DMS79 (cell line): ENCODE results near the gene POMT2.
A peak's percentile ranks its signal among the peaks of the same experiment; 100 is the strongest.
"Not testable (repeated sequence)": the region's sequence is repeated elsewhere in the genome, so short reads cannot be mapped to it uniquely, and the experiment has no call there.

Experiments
- DNase-seq: peaks from one replicate; lab custom pipeline; 2025; lab: John Stamatoyannopoulos, UW

The POMT2 gene

DNA sequence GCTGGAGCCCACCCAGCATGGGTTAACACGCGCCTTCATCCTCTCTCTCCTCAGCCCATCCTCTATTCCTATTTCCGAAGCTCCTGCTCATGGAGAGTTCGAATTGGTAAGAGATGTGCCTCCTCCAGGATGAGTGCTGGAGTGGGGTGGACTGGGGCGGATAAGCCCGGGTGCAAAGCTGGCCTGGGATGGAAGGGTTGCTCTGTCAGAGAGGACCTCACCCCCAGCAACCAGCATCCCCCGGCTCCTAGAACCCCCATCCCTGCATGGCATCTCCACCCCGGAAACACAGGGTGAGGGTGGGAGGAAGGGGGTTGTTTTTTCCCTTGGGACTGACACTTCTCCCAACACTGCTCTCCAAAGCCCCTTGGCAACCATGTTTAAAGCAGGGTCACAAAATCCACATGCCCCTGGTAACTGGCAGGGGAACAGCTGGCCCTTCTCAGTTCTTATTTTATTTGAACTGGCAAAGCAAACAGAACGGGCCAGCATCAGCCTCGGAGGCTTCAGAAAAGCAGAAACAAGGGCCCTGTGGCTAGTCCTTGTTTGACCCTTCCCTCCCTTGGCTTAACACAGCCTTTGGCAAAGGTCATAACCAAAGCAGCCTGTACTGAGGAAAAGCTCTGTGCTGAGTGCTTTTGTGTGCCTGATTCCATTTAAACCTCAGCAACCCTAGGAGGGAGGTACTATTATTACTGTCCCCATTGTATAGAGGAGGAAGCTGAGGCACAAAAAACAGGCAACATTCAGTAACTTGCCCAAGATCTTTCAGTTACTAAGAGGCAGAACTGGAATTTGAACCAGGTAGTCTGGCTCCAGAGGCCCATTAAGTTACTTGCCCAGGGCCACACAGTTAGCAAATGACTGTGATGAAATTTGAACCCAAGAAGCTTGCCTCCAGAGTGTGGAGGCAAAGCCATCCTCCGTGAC, 4.4 kb upstream of the POMT2 start:
- DNase-seq: no peak

DNA sequence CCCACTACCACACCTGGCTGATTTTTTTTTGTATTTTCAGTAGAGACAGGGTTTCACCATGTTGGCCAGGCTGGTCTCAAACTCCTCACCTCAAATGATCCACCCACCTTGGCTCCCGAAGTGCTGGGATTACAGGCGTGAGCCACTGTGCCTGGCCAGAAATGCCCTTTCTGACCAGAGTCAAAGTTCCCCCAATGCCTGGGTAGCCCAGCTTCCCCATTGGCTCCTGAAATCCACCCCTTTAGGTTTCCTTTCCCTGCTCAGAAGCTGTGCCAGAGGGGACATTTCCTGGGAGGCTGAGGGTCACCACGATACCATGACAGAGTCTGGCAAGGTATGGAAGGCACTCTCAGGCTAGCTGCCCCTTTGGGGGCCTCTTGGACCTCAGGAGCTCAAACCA, 3.6 kb upstream of the POMT2 start:
- DNase-seq: no peak

DNA sequence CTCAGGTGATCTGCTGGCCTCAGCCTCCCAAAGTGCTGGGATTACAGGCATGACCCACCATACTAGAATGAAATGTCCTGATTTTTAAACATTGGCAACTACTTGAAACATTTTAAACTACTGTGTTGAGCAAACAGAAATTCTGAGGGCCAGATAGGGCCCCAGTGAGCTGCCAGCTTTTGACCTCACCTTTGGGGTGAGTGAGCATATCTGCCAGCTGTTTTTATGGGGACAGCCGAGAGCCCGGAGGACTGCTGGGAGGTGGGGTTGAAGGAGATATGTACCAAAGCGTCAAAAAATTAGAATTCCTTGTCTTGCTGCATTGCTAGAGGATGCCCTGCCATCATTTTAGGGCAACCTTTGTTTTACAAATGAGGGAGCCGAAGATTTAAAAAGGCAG, 2.9 kb upstream of the POMT2 start:
- no peak for DNase-seq

DNA sequence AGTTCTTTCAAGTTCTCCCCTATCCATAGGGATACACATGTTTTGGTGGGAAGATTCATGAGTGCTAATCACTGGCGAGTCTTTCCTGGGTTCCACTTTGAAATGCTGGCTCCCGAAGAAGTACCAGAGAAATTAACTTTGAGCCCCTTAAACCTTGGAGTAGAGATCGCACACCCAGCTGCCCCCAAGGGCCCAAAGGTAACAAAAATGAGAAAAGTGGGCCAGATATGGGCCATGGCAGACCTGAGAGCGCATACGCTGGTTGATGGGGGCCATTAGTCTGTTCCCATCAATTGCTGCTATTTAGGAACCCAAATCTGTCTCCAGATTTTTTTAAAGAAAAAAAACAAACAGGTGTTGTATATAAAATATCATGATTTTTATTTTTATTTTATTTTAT, 2.3 kb upstream of the POMT2 start:
- DNase-seq: no peak

DNA sequence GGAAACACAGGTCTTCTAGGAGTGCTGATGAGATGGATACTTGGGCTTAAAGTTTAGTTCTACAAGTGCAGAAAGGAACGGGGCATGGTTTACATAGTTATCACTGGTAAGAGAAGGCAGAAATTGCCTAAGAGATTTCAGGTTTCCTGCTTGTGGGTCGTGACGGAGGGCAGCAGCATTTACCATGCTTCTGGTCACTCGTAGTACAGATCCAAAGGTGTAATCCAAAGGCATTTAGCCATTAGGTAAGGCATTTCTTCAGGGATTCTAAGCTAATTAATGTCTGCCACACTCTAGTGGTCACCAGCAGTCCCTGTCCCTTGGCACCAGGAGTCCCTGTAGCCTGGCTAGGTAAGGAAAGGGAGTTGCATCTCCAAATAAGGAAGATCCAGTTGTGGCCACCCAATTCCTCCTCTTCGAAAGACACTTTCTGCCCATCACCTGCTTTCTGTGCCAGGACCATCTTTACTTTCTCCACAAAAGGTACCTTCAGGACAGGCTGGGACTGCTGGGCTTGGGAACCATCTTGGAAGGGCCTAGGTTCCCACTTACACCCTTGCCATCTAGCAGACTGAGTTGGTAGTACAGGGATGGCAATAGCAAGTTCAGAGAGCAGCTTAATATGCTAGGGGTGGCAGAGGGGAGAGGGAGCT, 1.7 kb upstream of the POMT2 start:
- DNase-seq: no peak

DNA sequence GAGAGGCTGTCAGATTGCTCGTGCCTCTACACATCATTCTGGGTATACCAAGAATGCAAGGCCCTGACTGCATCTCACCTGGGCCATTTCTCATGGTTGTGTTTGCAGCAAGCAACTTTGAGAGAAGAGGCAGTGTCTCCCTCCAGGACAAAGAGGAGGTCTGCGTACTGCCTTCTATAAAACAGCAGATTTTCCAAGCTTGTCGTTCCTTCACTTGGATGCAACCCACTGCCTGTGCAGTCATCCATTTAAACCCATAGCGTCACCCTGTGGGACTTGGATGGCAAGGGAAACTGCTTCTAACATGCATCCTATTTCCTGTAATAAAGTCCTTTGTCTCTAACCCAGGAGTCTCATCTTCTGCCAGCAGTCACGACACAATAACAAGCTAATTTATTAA, 1.3 kb downstream of the POMT2 start:
- DNase-seq: peak; percentile 19

DNA sequence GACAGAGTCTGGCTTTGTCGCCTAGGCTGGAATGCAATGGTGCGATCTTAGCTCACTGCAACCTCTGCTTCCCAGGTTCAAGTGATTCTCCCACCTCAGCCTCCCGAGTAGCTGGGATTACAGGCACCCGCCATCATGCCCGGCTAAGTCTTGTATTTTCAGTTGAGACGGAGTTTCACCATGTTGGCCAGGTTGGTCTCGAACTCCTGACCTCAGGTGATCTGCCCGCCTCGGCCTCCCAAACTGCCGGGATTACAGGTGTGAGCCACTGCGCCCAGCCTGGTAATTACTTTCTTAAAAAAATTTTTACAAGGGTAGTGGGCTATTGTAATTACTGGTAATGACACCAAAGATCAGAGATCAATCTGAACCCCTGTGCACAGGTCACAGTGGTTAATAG, 1.9 kb downstream of the POMT2 start:
- DNase-seq: not testable (repeated sequence)

DNA sequence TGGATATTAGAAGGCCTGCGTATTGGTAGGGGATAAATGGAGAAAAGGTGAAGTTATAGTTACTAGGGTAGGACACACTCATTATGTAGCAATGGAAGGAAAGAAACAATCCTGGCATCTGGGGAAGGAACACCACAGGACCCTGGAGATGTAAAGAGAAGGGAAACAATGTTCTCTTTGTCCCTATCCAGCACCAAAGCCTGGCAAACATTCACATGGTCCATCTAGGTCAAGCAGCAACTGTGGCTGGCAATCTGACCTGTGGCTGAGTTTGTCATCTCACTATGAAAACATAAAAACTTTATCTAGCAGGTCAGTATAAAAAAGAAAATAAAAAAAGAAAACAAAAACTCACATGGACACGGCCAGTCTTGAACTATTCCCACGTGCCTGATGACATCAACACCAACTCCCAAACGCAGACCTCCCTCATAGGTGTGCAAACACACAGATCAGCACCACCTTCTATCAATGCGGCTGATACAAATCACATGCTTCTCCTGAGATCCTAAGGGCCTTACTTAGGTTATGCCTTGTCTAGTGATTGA, 2.6 kb downstream of the POMT2 start:
- DNase-seq: no peak

DNA sequence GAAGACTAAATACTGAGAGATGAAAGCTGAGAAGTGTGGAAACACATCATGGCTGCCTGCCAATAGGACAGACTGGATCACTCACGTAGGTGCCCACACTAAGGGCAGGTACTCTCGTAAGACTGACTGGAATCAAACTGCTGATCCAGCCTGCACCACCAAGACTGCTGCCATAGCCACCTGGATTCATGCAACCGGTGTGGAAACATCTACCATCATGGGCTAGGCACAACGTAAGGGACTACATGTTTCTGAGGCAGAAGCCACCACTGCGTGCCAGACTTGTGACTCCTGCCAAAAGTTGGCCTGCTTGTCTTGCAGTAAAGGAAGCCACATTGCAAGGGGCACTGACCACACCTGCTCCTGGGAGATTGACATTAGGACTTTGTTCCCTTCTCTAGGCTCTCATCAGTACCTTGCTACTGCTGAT, 3.8 kb downstream of the POMT2 start:
- peak; percentile 82 for DNase-seq

DNA sequence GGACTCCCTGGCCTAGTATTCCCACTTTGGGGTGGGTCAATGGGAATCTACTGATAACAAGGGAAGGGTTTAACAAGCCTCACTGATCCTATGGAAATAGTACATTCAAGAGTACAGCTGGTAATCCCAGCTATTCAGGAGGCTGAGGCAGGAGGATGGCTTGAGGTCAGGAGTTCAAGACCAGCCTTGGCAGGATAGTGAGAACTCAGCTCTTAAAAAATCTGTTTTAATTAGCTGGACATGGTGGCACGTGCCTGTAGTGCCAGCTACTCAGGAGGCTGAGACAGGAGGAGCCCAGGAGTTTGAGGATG, 4.5 kb downstream of the POMT2 start:
- DNase-seq: no peak

DNA sequence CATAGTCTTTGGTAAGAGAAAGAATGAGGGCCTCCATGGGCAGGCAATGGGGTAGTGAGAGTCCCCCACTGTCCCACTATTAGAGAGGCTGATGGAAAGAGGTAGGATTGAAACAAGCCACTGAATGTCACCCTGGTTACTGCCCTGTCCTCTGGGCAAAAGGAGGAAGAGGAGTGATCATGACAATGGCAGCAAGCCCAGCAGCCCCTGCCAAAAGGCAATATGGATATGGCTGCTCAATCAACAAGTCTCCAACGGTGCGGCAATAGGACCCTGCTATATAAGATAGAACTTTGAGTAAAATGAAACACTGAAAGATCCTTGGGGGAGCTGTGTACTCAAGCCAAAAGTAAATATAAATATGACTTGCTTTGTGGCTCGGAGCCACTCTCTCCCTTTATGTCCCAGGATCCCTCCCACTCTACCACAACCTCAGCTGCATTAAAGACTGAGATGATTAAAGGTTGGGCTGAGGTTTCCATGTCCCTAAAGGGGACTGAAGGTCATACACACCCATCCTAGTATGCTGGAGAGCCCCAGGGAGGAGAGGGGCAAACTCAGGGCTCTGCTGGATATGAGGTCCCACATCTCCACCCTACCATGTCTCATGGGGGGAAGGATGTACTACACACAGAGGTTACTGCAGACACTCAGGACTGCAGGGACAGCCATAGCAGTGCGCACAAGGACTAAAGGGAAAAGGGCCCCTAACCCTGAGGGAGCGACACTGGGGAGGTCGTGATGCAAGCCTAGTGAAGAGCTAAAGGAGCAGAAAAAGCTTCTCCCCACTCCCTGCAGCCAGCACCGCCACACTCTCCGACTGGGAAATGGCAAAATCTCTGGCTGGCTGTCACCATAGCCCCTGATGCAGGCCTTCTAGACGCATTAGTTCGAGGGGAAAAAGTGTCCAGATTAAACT, 5.9 kb downstream of the POMT2 start:
- DNase-seq: no peak

DNA sequence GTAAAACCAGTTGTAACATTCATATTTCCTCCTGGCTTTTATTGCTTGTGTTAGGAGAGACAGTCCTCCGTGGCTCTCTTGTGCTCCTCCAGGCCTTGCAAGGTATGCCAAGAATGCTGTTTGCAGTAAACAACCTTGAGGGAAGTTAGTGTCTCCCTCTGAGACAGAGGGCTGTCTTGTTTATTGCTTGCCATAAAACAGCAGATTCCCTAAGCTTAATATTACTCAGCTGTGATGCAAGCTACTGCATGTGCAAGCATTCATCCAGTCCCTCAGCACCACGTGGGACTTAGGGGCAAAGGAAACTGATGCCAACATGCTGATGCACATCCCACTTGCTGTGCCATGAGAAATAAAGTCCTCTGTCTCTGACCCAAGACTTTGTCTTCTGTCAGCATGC, 6.6 kb downstream of the POMT2 start:
- no peak for DNase-seq

DNA sequence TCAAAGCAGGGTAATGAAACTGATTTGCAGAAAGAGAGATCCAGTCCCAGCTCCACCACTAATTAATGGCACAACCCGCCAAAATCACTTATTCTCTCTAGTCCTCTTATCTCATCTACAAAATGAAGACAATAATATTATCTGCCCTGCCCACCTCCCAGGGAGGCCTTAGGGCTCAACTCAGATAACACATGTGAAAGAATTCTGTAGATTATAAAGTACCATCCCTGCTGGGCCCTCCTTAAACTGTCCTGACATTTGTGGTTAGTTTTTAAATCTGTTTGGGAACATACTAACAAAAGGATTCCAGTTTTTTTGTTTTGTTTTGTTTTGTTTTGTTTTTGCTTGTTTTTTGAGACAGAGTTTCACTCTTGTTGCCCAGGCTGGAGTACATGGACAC, 7.3 kb downstream of the POMT2 start:
- no peak for DNase-seq

DNA sequence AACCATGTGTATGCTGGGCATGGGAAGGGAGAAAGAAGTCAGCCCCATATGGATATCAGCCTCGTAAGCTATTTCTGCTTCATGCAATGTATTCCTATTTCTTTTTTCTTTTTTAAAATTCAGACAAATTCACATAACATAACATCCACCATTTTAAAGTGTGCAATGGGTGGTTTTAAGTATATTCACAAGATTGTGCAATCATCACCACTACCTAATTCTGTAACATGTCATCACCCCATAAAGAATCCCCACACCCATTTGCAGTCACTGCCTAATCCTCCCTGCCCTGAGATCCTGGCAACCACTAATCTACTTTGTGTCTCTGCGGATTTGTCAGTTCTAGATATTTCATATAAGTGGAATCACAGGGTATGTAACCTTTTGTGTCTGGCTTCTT, 9.5 kb downstream of the POMT2 start:
- no peak for DNase-seq

DNA sequence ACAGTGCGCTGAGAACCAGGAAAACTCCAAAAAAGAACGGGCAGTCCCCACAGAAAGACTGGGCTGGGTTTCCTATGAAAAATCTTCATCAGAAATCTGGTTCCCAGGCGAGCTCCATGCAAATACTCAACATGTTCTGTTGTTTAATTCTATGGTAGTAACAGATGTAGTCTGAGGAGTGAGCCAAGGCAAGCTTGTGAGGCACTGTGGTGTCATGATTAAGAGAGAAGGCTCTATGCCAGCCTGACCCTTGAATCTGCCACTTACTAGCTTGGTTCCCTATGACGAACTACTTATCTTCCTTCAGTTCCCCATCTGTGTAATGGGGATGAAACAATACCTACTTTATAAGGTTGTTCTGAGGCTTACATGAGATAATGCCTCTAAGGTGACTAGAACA, 10.7 kb downstream of the POMT2 start:
- DNase-seq: no peak

DNA sequence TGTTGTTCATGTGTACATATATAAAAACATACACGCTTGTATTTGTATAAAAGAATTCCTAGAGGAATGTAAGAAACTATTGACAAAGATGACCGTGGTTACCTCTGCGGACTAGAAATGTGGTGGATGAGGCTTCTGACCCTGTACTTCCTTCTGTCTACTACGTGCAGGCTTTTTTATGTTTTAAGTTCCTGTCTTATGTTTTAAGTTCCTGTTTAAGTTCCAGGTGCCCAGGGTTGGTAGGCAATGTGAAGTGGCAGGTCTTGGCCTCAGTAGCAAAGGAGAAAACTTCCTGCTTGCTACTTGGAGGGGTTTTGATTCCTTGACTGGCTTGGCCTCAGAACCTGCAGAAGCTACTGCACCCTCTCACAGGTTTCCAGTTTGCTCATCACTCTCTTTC, 11.6 kb downstream of the POMT2 start:
- DNase-seq: no peak

DNA sequence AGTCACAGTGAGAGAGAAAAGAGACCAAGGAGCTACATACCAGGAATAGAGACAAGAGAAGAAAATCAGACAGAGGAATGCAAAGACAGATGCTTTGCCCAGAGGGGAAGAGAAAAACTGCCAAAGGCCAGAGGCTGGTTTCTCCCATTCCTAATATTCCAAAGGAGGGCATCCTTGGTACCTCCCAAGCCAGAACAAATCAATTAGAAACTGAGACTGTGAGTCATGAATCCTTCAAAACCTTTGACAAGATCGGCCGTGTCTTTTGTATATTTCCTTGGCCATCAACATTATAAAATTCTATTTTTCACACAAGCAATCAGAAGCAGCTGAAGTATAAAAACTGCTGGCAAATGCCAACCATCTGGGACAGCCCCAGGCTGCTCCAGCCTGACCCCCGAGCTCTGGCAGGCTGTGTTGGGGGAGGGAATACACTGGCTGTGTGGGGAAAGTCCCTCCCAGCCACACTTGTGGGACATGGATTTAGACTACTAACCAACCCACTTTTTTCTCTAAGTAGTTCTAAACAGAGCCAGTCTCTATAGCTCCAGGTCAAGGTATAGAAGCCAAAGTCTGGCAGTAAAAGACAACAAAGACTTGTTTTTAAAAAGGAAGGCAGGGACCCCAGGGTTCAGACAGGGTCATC, 13.7 kb downstream of the POMT2 start:
- DNase-seq: no peak

DNA sequence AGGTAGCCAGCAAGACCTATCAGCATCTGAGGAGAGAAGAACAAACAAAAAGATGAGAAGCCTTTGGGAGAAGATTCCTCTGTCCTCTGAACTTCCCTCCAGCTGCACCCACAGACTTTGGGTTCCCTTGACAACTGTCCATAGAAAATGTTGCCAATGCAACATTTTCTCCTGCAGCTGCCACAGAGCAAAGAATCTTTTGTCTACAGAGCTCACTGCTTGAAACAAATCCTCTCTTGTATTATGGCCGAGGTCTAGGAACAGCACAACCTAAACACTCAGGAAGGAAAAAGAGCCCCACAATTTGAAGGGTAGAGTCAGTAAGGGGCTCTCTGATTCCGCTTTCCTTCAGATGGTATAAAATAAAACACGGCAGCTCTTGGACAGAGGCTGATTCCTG, 14.3 kb downstream of the POMT2 start:
- no peak for DNase-seq

DNA sequence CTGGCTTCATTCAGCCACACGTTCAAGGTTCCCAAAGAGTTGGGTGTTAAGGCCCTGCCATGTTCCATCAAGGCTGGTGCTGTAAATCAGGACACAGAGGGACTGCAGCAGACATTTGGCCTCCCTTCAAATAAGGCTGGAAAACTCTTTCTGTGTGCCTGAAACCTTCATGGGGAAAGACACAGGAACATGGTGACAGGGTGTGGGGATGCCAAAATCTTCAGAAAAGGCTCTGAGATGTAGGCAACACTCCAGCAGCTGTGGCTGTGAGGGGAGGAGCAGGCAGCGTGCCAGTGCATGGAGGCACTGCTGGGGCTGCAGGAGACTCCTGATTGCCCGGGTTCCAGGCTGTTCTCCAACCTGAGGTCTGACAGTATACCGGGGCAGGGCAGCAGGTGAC, 15.0 kb downstream of the POMT2 start:
- no peak for DNase-seq

DNA sequence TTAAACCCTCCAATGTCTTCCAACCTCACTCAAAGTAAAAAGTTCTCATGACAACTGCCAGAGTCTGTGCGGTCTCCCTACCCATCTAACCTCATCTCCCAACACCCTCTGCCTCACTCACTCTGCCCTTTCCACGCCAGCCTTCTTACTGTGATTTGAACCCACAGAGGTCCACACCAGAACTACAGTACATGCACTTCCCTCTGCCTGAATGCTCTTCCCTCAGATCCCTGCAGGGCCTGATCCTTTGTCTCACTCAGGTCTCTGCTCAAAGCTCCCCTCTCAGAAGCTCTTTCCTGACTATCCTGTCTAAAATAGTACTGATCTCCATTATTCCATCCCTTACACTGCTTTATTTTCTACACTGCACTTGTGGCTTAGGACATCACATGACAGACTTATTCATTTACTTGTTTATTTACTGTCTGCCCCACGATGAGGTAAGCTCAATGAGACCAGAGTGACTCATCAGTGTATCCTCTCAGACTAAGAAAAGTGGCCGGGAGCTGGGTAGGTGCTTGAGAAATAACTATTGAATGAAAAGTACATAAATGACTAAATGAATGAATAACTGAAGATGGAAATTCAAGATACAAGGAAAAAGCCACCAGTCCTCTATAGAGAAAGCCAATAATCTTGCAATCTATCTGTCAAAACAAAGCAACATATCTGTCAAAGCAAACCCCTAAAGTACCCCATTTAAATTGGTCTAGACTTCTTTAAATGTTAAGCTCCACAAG, 17.1 kb downstream of the POMT2 start:
- DNase-seq: peak; percentile 55

DNA sequence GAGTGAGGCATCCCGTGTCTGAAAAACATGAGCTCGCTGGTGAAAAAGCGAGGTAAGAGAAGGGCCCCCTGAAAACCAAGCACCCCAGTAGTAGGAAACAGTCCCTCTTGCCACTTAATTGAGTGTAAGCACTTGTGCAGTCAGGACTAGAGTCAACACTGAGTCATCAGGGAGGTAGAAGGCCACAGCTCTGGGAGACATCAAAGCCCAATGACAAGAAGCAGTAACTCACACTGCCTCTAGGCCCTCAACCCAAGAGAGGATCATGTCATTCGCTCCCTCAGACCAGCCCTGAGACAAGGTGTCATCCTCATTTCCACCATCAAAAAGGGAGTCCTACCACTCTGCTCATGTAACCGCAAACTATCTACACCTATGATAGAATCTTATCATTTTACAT, 17.8 kb downstream of the POMT2 start:
- DNase-seq: peak; percentile 4
